Measurements from ENCODE around the gene STARD5.
"Not testable (repeated sequence)": the region's sequence is repeated elsewhere in the genome, so short reads cannot be mapped to it uniquely, and the experiment has no call there.

GRCh38 chr15:81348691-81349090 lies 24.8 kb upstream of the STARD5 start:
- TF ChIP-seq CTCF (IDR thresholded peaks at IDR 0.05; ENCODE audit: low read depth, low read length); POLR2A (IDR thresholded peaks at IDR 0.05; ENCODE audit: extremely low read depth, insufficient read length); MYC (IDR thresholded peaks at IDR 0.05; ENCODE audit: low read depth, low read length): not testable (repeated sequence)
- TF ChIP-seq, protein P1, sequence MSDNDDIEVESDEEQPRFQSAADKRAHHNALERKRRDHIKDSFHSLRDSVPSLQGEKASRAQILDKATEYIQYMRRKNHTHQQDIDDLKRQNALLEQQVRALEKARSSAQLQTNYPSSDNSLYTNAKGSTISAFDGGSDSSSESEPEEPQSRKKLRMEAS (IDR thresholded peaks at IDR 0.05; ENCODE audit: low read depth, low read length) = not testable (repeated sequence)
